Osteoblast (primary cell): Measurements from ENCODE around the gene CKMT2. TPM values are rescaled to one million over a fixed set of nuclear protein-coding genes. Genes with fewer than 3 reads are reported as not detected.

Experiments
- DNase-seq: peaks from one replicate; pipeline ENCODE4 v3.0.0; 2011; ENCODE audit warnings: low spot score, mixed read lengths; ENCODE audit not compliant: insufficient read length; ENCODE audit errors: missing footprints
- H2AFZ ChIP-seq: 2 replicates; pipeline ENCODE4 v1.6.0; 2011; ENCODE audit warnings: mild to moderate bottlenecking, low read length
- H3K27ac ChIP-seq: 2 replicates; pipeline ENCODE4 v1.5.1; 2011; ENCODE audit warnings: mild to moderate bottlenecking, low read depth, low read length, moderate library complexity
- H3K27me3 ChIP-seq: 2 replicates; pipeline ENCODE4 v1.6.0; 2012; ENCODE audit warnings: mild to moderate bottlenecking, control low read depth, inconsistent platforms, low read length, moderate library complexity; ENCODE audit not compliant: insufficient read depth
- H3K36me3 ChIP-seq: 2 replicates; pipeline ENCODE4 v1.5.1; 2011; ENCODE audit warnings: mild to moderate bottlenecking, low read length, control low read depth, moderate library complexity; ENCODE audit not compliant: insufficient read depth
- H3K4me1 ChIP-seq: 2 replicates; pipeline ENCODE4 v1.5.1; 2011; ENCODE audit warnings: mild to moderate bottlenecking, low read length, control low read depth, moderate library complexity; ENCODE audit not compliant: insufficient read depth
- H3K4me2 ChIP-seq: 2 replicates; pipeline ENCODE4 v1.6.0; 2011; ENCODE audit warnings: mild to moderate bottlenecking, low read length; ENCODE audit not compliant: insufficient read depth
- H3K4me3 ChIP-seq: fragments of 200-600 bp; sonication (generic); 3 replicates; pipeline ENCODE4 v1.5.1; 2012; ENCODE audit warnings: mild to moderate bottlenecking, low read length, inconsistent platforms; ENCODE audit not compliant: insufficient read depth
- H3K79me2 ChIP-seq: 2 replicates; pipeline ENCODE4 v1.6.0; 2012; ENCODE audit warnings: mild to moderate bottlenecking, low read length, control low read depth, inconsistent platforms; ENCODE audit not compliant: insufficient read depth
- H3K9me3 ChIP-seq: 2 replicates; pipeline ENCODE4 v1.5.1; 2011; ENCODE audit warnings: low read depth, low read length, control low read depth
- H4K20me1 ChIP-seq: 2 replicates; pipeline ENCODE4 v1.6.0; 2012; ENCODE audit warnings: mild to moderate bottlenecking, low read length, control low read depth; ENCODE audit not compliant: insufficient read depth
- total RNA-seq: library from RNA; depleted of rRNA; stranded (reverse); fragments of >200 nt; gene quantifications from 2 replicates; pipeline ENCODE4 v1.2.3, GENCODE V29; 2012
- TF ChIP-seq, protein P1 (sequence below): IDR thresholded peaks from 2 replicates; pipeline ENCODE4 v1.5.1; 2011; ENCODE audit warnings: mild to moderate bottlenecking, low read depth, low read length, moderate library complexity; ENCODE audit errors: extremely low read depth

Gene CKMT2
- total RNA-seq, 1 donor = 1.4 TPM

- Histone ChIP-seq H3K4me2 (no peak overlapping the region), H3K36me3 (no peaks in the 10 kb centered on the region), H3K79me2 (no peaks in the 10 kb centered on the region), H3K9me3 (no peaks in the 10 kb centered on the region), H2AFZ (no peak overlapping the region), H3K4me3 (no peak overlapping the region), H3K27ac (no peak overlapping the region), H4K20me1 (no peaks in the 10 kb centered on the region), H3K27me3 (no peaks in the 10 kb centered on the region), H3K4me1 (no peaks in the 10 kb centered on the region)
- DNase-seq = no peak
- TF ChIP-seq, protein P1, sequence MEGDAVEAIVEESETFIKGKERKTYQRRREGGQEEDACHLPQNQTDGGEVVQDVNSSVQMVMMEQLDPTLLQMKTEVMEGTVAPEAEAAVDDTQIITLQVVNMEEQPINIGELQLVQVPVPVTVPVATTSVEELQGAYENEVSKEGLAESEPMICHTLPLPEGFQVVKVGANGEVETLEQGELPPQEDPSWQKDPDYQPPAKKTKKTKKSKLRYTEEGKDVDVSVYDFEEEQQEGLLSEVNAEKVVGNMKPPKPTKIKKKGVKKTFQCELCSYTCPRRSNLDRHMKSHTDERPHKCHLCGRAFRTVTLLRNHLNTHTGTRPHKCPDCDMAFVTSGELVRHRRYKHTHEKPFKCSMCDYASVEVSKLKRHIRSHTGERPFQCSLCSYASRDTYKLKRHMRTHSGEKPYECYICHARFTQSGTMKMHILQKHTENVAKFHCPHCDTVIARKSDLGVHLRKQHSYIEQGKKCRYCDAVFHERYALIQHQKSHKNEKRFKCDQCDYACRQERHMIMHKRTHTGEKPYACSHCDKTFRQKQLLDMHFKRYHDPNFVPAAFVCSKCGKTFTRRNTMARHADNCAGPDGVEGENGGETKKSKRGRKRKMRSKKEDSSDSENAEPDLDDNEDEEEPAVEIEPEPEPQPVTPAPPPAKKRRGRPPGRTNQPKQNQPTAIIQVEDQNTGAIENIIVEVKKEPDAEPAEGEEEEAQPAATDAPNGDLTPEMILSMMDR = no peak
These were observed 9.0 kb downstream of the CKMT2 start for GRCh38 chr5:81241961-81242648.

- Histone ChIP-seq H3K27ac (no peak overlapping the region), H3K4me2 (no peak overlapping the region), H3K9me3 (no peaks in the 10 kb centered on the region), H3K4me1 (peaks cover 4% of the 10 kb centered on the region), H3K27me3 (no peaks in the 10 kb centered on the region), H3K79me2 (no peaks in the 10 kb centered on the region), H4K20me1 (no peaks in the 10 kb centered on the region), H2AFZ (no peak overlapping the region), H3K36me3 (no peaks in the 10 kb centered on the region), H3K4me3 (no peak overlapping the region)
- DNase-seq = no peak
- TF ChIP-seq, protein P1 = peak; percentile 7
These were observed 9.8 kb downstream of the CKMT2 start for GRCh38 chr5:81242906-81243436.

GRCh38 chr5:81244451-81244850 lies 11.3 kb downstream of the CKMT2 start:
- Histone ChIP-seq H3K4me3 (no peak overlapping the region), H3K4me1 (peaks cover 7% of the 10 kb centered on the region), H3K27ac (no peak overlapping the region), H3K79me2 (no peaks in the 10 kb centered on the region), H3K36me3 (no peaks in the 10 kb centered on the region), H4K20me1 (no peaks in the 10 kb centered on the region), H3K4me2 (no peak overlapping the region), H3K27me3 (no peaks in the 10 kb centered on the region), H3K9me3 (no peaks in the 10 kb centered on the region), H2AFZ (no peak overlapping the region)
- no peak for DNase-seq
- TF ChIP-seq, protein P1 = no peak

GRCh38 chr5:81245871-81246235 lies 12.7 kb downstream of the CKMT2 start:
- Histone ChIP-seq H3K4me1 (peaks cover 7% of the 10 kb centered on the region), H3K4me2 (no peak overlapping the region), H3K27ac (no peak overlapping the region), H3K79me2 (no peaks in the 10 kb centered on the region), H4K20me1 (no peaks in the 10 kb centered on the region), H3K27me3 (no peaks in the 10 kb centered on the region), H3K36me3 (no peaks in the 10 kb centered on the region), H3K4me3 (no peak overlapping the region), H2AFZ (no peak overlapping the region), H3K9me3 (no peaks in the 10 kb centered on the region)
- no peak for DNase-seq
- TF ChIP-seq, protein P1 = no peak
